Omental fat pad (tissue), 4 donors: ENCODE measurements around the gene ZNF30. TPM values are rescaled to one million over a fixed set of nuclear protein-coding genes. Genes with fewer than 3 reads are reported as not detected.
A peak's percentile ranks its signal among the peaks of the same experiment; 100 is the strongest.

ENCODE experiments used
- ATAC-seq: fragments of 150-250 bp; one replicate; pipeline ENCODE4 v1.9.1; 2016; ENCODE audit warnings: mild to moderate bottlenecking, moderate library complexity; ENCODE audit not compliant: low FRiP score
- DNase-seq: peaks from one replicate; pipeline ENCODE4 v3.0.0-alpha.2; 2019; ENCODE audit warnings: low spot score
- CTCF ChIP-seq, 3 donors: fragments of 450-650 bp; IDR thresholded peaks; one replicate each; pipeline ENCODE4 v1.5.1; 2016 to 2017; ENCODE audit warnings: antibody characterized with exemption in 3 of 3, mild to moderate bottlenecking in 3 of 3, moderate library complexity in 2 of 3
- total RNA-seq, 4 donors: library from RNA; depleted of rRNA; stranded (reverse); fragments of >200 nt; gene quantifications; one replicate each; pipeline ENCODE4 v1.1.0, GENCODE V29; 2016

Gene ZNF30
- total RNA-seq, 4 donors from 2014 or later, result 0.93 to 3.9 (median 1.5) TPM

DNA sequence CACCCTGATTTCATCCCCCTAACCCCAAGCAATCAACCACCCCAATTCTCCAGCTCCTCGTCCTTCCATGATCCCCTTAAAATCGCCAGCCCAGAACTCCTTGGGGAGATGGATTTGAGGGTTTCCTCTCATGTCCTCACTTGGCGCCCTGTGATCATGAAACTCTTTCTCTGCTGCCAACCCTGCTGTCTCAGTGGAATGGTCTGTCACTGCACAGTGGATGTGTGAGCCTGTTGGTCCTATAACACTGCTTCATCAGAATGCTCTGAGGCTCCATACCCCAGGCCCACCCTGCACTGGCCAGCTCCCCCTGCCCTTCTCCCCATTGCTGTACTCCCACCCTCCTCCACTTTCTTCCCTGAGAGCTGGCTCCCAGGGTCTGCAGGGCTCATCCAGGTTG, 49.9 kb downstream of the ZNF30 start:
- no peak for DNase-seq
- no peak for TF ChIP-seq CTCF (IDR thresholded peaks at IDR 0.05)

DNA sequence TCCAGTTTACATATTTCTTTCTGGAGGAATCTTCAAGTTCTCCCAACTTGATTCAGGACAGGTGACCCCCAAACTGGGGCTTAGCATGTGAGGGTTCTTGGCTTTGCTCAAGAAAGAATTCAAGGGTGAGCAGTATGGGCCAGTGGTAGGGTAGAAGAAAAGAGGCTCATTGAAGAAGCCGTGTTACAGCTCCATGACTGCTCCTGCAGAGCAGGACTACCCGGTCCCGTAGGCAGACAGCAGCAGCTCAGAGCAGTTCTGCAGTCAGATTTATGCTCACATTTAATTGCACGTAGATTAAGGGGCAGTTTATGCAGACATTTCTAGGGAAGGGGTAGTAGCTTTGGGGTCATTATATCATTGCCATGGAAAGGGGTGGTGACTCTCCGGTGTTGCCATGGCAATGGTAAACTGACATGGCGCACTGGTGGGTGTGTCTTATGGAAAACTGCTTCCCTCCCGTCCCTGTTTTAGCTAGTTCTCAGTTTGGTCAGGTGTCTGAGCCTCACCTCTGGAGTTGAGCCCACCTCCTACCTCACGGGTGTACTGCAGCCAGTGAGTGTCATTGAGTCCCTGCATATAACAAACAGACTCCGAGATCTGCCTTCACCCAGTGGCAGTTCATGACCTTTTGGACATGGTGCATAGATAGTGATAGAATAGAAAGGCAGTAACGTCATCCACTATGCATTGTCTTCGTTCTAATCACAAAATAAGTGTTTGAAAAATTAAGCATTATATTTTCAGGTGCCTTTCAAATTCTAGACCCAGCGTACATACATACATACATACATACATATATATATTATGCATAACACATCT, 53.3 kb downstream of the ZNF30 start:
- ATAC-seq, result no peak
- TF ChIP-seq CTCF (IDR thresholded peaks at IDR 0.05), result no peak
- no peak for DNase-seq

More for the DNA sequence above, 49.9 kb downstream of the ZNF30 start:
- ATAC-seq, result no peak

DNA sequence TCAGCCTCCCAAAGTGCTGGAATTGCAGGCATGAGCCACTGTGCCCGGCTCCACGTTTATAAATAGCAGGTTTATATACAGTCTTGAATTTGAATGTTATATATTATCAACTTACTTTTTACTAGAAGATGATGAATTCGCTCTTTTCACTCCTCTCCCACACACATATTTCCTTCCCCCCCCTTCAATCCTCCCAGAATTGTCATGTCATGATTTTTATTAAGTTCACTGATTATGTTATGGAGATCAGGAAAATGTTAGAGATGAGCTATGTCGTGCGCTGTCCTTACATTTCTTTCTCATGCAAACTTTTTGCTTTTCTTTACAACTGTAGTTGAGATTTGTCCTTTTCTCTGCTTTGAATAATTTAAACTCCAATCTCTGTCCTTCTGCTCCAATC, 55.6 kb downstream of the ZNF30 start:
- TF ChIP-seq CTCF (IDR thresholded peaks at IDR 0.05), result no peak
- DNase-seq, result no peak
- no peak for ATAC-seq

GRCh38 chr19:34983786-34984185, 57.1 kb downstream of the ZNF30 start:
- DNase-seq (no peak), ATAC-seq (no peak)
- no peak for TF ChIP-seq CTCF (IDR thresholded peaks at IDR 0.05)

DNA sequence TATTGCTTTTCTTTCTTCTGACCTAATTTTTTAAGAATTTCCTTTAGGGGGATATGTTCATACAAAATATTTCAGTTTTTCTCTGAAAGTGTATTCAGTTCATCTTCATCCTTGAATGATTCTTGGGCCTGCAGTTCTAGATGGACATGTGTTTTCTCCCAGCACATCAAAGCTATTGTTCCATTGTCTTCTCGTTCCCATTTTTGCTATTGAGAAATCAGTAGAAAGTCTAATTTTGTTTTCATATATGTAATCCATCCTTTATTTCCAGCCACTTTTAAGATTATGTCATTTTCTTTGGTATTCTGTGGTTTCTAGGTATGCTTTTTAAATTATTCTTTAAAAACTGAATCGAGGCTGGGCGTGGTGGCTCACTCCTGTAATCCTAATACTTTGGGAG, 57.6 kb downstream of the ZNF30 start:
- ATAC-seq (no peak), DNase-seq (no peak)
- no peak for TF ChIP-seq CTCF (IDR thresholded peaks at IDR 0.05)

GRCh38 chr19:34985249-34986022, 58.7 kb downstream of the ZNF30 start:
- ATAC-seq, result peak; percentile 65
- DNase-seq, result no peak
- TF ChIP-seq CTCF (IDR thresholded peaks at IDR 0.05), result no peak
